Mucosa of rectum (tissue), 2 donors: ENCODE measurements around the gene NCK1.
"Not testable (repeated sequence)": the region's sequence is repeated elsewhere in the genome, so short reads cannot be mapped to it uniquely, and the experiment has no call there.

ENCODE experiments used
- H3K27ac ChIP-seq, 2 donors: one replicate each; pipeline ENCODE4 v1.7.0; 2013; ENCODE audit warnings: inconsistent platforms in 2 of 2, low read depth in 2 of 2, low read length in 2 of 2
- H3K27me3 ChIP-seq, 2 donors: one replicate each; pipeline ENCODE4 v1.7.0; 2013; ENCODE audit warnings: low read length in 2 of 2; ENCODE audit not compliant: control insufficient read depth in 2 of 2, insufficient read depth in 2 of 2
- H3K36me3 ChIP-seq, 2 donors: one replicate each; pipeline ENCODE4 v1.7.0; 2013; ENCODE audit warnings: low read length in 2 of 2; ENCODE audit not compliant: control insufficient read depth in 2 of 2, insufficient read depth in 2 of 2
- H3K4me1 ChIP-seq, 2 donors: one replicate each; pipeline ENCODE4 v1.7.0; 2013; ENCODE audit warnings: low read length in 2 of 2, mild to moderate bottlenecking in 1 of 2; ENCODE audit not compliant: control insufficient read depth in 2 of 2, insufficient read depth in 2 of 2
- H3K4me3 ChIP-seq, 2 donors: one replicate each; pipeline ENCODE4 v1.7.0; 2013; ENCODE audit warnings: low read length in 2 of 2
- H3K9ac ChIP-seq, 2 donors: one replicate each; pipeline ENCODE4 v1.7.0; 2013; ENCODE audit warnings: low read length in 2 of 2, low read depth in 1 of 2, mild to moderate bottlenecking in 1 of 2
- H3K9me3 ChIP-seq, 2 donors: one replicate each; pipeline ENCODE4 v1.7.0; 2013; ENCODE audit warnings: low read length in 2 of 2; ENCODE audit not compliant: control insufficient read depth in 2 of 2
- donor health status: healthy.
- donor health status: Normal muscosa, but diverticular disease.

Gene NCK1

DNA sequence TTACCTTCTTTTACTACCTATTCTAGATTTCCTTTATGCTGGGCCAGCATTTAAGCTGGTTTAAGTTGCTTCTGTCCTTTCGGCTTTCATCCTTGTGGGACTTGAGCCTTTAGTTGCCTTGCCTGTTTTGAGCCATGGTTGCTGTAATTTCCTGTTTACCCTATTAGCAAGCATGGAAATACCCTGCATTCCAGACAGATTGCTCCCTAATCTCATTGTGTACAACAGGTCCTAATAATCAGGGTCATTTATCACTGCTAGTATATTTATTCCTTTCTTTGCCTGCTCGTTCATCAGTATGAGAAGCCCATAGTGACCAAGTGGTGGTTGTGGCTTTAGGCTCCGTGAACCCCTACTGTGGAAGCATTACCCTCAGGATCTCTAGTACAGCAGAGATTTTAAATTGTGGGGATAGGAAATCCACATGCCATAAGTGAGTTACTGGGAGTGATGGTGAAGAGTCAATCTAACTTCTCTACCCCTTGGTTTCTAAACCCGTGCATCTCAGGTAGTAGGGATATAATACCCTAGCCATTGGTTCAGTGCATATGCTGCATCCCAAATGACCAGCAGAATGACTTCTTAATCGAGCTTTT lies 31.9 kb downstream of the NCK1 start:
- Histone ChIP-seq H3K27me3 (no peaks in the 10 kb centered on the region), H3K9me3 (no peaks in the 10 kb centered on the region), H3K4me3 (peak overlapping the region in 1 of 2 donors; percentile 1), H3K36me3 (no peaks in the 10 kb centered on the region), H3K4me1 (peaks cover 1 to 8% of the 10 kb centered on the region in 2 donors), H3K27ac (no peak overlapping the region), H3K9ac (no peak overlapping the region)

DNA sequence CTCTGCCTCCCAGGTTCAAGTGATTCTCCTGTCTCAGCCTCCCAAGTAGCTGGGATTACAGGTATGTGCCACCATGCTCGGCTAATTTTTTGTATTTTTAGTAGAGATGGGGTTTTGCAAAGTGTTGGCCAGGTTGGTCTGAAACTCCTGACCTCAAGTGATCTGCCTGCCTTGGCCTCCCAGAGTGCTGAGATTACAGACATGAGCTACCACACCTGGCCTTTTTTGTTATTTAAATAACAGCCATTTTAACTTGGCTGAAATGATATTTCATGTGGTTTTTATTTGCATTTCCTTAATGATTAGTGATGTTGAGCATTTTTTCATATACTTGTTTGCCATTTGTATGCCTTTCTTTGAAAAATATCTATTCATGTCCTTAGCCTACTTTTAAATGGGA lies 35.2 kb downstream of the NCK1 start:
- not testable (repeated sequence) for H3K4me1 ChIP-seq, H3K9ac ChIP-seq, H3K4me3 ChIP-seq, H3K9me3 ChIP-seq, H3K36me3 ChIP-seq, H3K27me3 ChIP-seq, H3K27ac ChIP-seq

DNA sequence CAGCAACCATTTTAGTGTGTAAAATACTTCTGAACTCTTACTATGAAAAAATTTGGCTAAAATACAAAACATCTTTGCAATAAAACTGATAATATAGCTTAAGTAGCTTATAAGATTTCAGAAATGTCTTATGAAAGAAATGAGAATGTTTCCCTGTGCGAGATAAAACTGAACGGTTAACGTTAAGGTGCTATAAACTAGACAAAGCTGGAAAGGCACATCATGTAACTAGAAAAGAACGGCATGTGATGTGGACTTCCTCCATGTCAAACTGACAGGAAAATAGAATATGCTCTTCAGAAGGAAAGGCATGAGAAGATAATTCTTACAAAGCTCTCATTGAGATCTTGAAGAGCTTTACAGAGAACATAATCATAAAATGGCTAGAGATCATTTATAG lies 36.5 kb downstream of the NCK1 start:
- peak overlapping the region in 1 of 2 donors; percentile 22 for H3K27ac ChIP-seq
- no peak overlapping the region for H3K4me3 ChIP-seq
- no peak overlapping the region for H3K9ac ChIP-seq
- H3K27me3 ChIP-seq, result no peaks in the 10 kb centered on the region
- H3K9me3 ChIP-seq, result no peaks in the 10 kb centered on the region
- peaks cover 8% of the 10 kb centered on the region in 2 donors for H3K4me1 ChIP-seq
- no peaks in the 10 kb centered on the region for H3K36me3 ChIP-seq

DNA sequence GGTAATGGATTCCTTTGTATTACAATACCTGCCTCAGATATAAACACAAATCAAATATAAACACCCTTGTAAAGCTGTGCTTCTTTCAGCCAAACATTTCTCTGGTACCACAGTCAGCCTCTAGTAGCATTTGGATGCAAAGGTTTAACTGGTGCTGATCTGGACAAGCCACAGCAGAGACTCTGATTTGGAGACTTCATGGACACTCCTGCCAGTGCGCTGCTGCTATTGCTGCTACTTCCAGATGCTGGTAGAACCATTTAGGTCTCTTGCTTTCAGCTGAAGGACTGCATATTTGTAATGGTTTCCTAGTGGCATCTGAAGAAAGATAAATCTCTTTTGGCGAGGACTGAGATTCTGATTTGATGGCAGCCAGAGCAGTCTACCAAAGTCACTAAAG lies 36.9 kb downstream of the NCK1 start:
- H3K36me3 ChIP-seq, result no peaks in the 10 kb centered on the region
- H3K27ac ChIP-seq, result peak overlapping the region in 1 of 2 donors; percentile 22
- no peaks in the 10 kb centered on the region for H3K27me3 ChIP-seq
- H3K9me3 ChIP-seq, result no peaks in the 10 kb centered on the region
- peaks cover 4 to 8% of the 10 kb centered on the region in 2 donors for H3K4me1 ChIP-seq
- no peak overlapping the region for H3K4me3 ChIP-seq
- H3K9ac ChIP-seq, result no peak overlapping the region

DNA sequence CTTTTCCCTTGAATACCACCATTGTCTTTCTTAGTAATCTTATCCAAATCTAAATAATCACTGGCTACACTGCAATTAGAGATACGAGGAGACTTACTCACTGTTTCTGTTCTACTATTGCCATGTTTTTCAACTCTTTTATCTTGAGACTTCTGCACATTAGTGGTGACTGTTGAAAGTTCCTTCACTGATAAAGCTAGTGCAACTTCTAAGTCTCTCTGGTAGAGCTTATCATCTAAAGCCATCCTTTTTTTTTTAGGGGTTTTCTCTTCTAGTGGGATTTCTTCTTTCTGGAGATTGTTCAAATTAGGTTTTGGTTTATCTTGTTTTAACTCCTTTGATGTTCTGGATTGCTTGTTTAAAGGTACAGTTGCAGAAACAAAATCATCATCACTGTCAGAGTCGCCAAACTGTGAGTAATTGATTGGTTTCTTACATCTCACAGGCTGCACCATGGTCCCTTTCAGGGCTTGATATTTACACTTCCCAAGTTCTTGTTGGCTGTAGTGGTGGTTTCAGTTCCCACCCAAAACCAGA lies 37.7 kb downstream of the NCK1 start:
- Histone ChIP-seq H3K36me3 (no peaks in the 10 kb centered on the region), H3K9me3 (no peaks in the 10 kb centered on the region), H3K4me3 (no peak overlapping the region), H3K27me3 (no peaks in the 10 kb centered on the region), H3K9ac (no peak overlapping the region), H3K27ac (no peak overlapping the region), H3K4me1 (peaks cover 4 to 8% of the 10 kb centered on the region in 2 donors)

DNA sequence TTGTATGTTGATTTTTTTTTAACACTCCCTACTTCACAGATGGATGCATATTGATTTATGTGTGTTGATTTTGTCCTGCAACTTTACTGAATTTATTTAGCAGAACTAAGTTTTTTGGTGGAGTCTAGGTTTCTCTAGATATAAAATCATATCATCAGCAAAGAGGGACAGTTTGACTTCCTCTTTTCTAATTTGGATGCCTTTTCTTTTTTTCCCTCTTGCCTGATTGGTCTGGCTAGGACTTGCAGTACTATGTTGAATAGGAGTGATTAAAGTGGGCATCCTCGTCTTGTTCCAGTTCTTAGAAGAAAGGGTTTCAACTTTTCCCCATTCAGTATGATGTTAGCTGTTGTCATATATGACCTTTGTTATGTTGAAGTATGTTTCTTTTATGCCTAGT lies 38.7 kb downstream of the NCK1 start:
- H3K4me1 ChIP-seq, H3K9me3 ChIP-seq, H3K27me3 ChIP-seq, H3K36me3 ChIP-seq, H3K27ac ChIP-seq, H3K9ac ChIP-seq, H3K4me3 ChIP-seq: not testable (repeated sequence)

DNA sequence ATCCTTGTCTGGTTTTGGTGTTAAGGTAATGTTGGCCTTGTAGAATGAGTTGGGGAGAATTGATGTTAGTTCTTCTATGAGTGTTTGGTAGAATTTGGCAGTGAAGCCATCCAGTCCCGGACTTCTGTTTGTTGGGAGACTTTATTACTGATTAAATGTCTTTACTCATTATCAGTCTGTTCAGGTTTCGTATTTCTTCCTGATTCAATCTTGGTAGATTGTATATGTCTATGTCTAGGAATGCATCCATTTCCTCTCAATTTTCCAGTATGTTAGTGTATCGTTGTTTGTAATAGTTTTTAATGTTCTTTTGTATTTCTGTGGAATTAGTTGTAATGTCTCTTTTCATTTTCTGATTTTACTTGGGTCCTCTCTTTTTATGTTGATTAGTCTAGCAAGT lies 39.4 kb downstream of the NCK1 start:
- H3K27me3 ChIP-seq, result no peaks in the 10 kb centered on the region
- H3K4me3 ChIP-seq, result no peak overlapping the region
- no peak overlapping the region for H3K9ac ChIP-seq
- no peak overlapping the region for H3K27ac ChIP-seq
- no peaks in the 10 kb centered on the region for H3K9me3 ChIP-seq
- no peaks in the 10 kb centered on the region for H3K36me3 ChIP-seq
- peaks cover 4 to 8% of the 10 kb centered on the region in 2 donors for H3K4me1 ChIP-seq

DNA sequence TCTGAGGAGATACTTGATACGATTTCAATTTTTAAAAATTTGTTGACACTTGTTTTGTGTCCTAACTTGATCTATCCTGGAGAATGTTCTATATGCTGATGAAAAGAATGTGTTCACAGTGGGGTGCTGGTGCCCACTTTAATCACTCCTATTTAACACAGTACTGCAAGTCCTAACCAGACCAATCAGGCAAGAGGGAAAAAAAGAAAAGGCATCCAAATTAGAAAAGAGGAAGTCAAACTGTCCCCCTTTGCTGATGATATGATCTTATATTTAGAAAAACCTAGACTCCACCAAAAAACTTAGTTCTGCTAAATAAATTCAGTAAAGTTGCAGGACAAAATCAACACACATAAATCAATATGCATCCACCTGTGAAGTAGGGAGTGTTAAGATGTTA lies 40.5 kb downstream of the NCK1 start:
- not testable (repeated sequence) for H3K27ac ChIP-seq, H3K9me3 ChIP-seq, H3K27me3 ChIP-seq, H3K4me1 ChIP-seq, H3K36me3 ChIP-seq, H3K9ac ChIP-seq, H3K4me3 ChIP-seq

DNA sequence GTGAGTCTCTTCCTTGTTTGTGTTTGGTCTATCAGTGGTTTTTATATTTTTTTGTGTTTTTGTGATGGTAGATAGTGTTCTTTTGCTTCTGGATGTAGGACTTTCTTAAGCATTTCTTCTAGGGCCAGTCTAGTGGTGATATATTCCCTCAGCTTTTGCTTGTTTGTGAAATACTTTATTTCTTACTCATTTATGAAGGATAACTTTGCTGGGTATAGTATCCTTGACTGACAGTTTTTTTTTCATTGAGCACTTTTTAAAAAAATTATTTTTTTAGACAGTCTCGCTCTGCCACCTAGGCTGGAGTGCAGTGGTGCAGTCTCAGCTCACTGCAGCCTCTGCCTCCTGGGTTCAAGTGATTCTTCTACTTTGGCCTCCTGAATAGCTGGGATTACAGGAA lies 41.9 kb downstream of the NCK1 start:
- Histone ChIP-seq H3K4me1 (peaks cover 0 to 7% of the 10 kb centered on the region in 2 donors), H3K27me3 (no peaks in the 10 kb centered on the region), H3K9ac (no peak overlapping the region), H3K36me3 (no peaks in the 10 kb centered on the region), H3K4me3 (no peak overlapping the region), H3K9me3 (no peaks in the 10 kb centered on the region), H3K27ac (no peak overlapping the region)

DNA sequence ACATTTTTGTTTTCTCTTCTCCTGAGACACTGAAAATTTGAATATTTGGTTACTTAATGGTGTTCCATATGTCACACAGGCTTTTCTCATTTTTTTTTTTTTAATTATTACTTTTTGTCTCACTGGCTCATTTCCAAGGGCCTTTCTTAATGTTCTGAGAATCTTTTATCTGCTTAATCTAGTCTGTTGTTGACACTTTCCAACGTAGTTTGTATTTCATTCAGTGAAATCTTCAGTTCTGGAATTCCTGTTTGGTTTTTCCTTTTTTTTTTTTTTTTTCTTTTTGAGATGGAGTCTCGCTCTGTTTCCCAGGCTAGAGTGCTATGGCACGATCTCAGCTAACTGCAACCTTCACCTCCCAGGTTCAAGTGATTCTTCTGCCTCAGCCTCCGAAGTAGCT lies 42.7 kb downstream of the NCK1 start:
- H3K9me3 ChIP-seq, result no peaks in the 10 kb centered on the region
- peaks cover 0 to 4% of the 10 kb centered on the region in 2 donors for H3K4me1 ChIP-seq
- no peak overlapping the region for H3K9ac ChIP-seq
- H3K27me3 ChIP-seq, result no peaks in the 10 kb centered on the region
- no peak overlapping the region for H3K27ac ChIP-seq
- no peaks in the 10 kb centered on the region for H3K36me3 ChIP-seq
- no peak overlapping the region for H3K4me3 ChIP-seq

DNA sequence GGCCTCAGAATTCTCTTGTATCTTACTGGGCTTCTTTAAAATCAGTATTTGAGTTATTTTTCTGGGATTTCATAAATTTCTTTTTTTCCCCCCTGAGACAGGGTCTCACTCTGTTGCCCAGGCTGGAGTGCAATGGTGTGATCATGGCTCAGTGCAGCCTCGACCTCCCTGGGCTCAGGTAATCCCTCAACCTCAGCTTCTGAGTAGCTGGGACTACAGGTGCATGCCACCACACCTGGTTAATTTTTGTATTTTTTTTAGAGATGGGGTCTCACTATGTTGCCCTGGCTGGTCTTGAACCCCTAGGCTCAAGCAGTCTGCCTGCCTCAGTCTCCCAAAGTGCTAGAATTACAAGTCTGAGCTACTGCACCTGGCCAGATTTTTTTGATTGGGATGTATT lies 43.5 kb downstream of the NCK1 start:
- no peaks in the 10 kb centered on the region for H3K9me3 ChIP-seq
- H3K4me1 ChIP-seq, result peaks cover 0 to 4% of the 10 kb centered on the region in 2 donors
- H3K27me3 ChIP-seq, result no peaks in the 10 kb centered on the region
- no peak overlapping the region for H3K27ac ChIP-seq
- no peaks in the 10 kb centered on the region for H3K36me3 ChIP-seq
- H3K4me3 ChIP-seq, result no peak overlapping the region
- no peak overlapping the region for H3K9ac ChIP-seq
